Measurements from ENCODE around the gene AQP2. TPM values are rescaled to one million over a fixed set of nuclear protein-coding genes. Genes with fewer than 3 reads are reported as not detected.

AQP2 gene
- total RNA-seq, 3 donors from 2014 or later (not counting 1 experiment from before 2014, with no cell fraction given): not detected

- H3K4me3 Mint-ChIP-seq: no peak overlapping the region
- 73% methylated on average over 8 of the region's 8 CpGs for WGBS (ENCODE audit: insufficient coverage)
- intact Hi-C loops (cut with micrococcal nuclease): no loop called here
Measured at GRCh38 chr12:49937639-49938300, 12.8 kb upstream of the AQP2 start.

GRCh38 chr12:49939307-49939706, 11.2 kb upstream of the AQP2 start:
- intact Hi-C loops (cut with micrococcal nuclease): no loop called here
- Histone ChIP-seq H3K27me3 (ENCODE audit: control insufficient read depth, insufficient read depth, low read length) (no peaks in the 10 kb centered on the region), H3K4me3 (ENCODE audit: low read length) (no peak overlapping the region), H3K4me1 (ENCODE audit: control insufficient read depth, insufficient read depth, low read length) (no peaks in the 10 kb centered on the region), H3K36me3 (ENCODE audit: control insufficient read depth, insufficient read depth, low read length) (no peaks in the 10 kb centered on the region), H3K9me3 (ENCODE audit: control insufficient read depth, insufficient read depth, low read length) (no peaks in the 10 kb centered on the region), H3K27ac (ENCODE audit: low read length) (no peak overlapping the region)
- ATAC-seq (no peak), DNase-seq (no peak)
- Mint-ChIP-seq H3K9me3 (no peaks in the 10 kb centered on the region), H3K4me1 (peaks cover 0 to 8% of the 10 kb centered on the region in 2 donors), H3K27me3 (ENCODE audit: low read depth in 2 of 2) (peaks cover 4 to 6% of the 10 kb centered on the region in 2 donors), H3K27ac (no peak overlapping the region), H3K36me3 (no peaks in the 10 kb centered on the region), H3K4me3 (no peak overlapping the region)
- TF ChIP-seq CTCF (IDR thresholded peaks at IDR 0.05): no peak

More at GRCh38 chr12:49937639-49938300, 12.8 kb upstream of the AQP2 start:
- Histone ChIP-seq H3K36me3 (ENCODE audit: control insufficient read depth, insufficient read depth, low read length) (no peaks in the 10 kb centered on the region), H3K4me3 (ENCODE audit: low read length) (no peak overlapping the region), H3K27ac (ENCODE audit: low read length) (no peak overlapping the region), H3K27me3 (ENCODE audit: control insufficient read depth, insufficient read depth, low read length) (no peaks in the 10 kb centered on the region), H3K9me3 (ENCODE audit: control insufficient read depth, insufficient read depth, low read length) (no peaks in the 10 kb centered on the region), H3K4me1 (ENCODE audit: control insufficient read depth, insufficient read depth, low read length) (no peaks in the 10 kb centered on the region)
- H3K36me3 Mint-ChIP-seq: no peaks in the 10 kb centered on the region
- H3K9me3 Mint-ChIP-seq: no peaks in the 10 kb centered on the region
- ATAC-seq (no peak), DNase-seq (no peak)
- TF ChIP-seq CTCF (IDR thresholded peaks at IDR 0.05): no peak
- peaks cover 0 to 4% of the 10 kb centered on the region in 2 donors for H3K4me1 Mint-ChIP-seq
- H3K27me3 Mint-ChIP-seq (ENCODE audit: low read depth in 2 of 2): peaks cover 4 to 7% of the 10 kb centered on the region in 2 donors
- H3K27ac Mint-ChIP-seq: no peak overlapping the region

- H3K4me1 ChIP-seq (ENCODE audit: control insufficient read depth, insufficient read depth, low read length): no peaks in the 10 kb centered on the region
- peaks cover 1 to 2% of the 10 kb centered on the region in 2 donors for H3K27me3 Mint-ChIP-seq (ENCODE audit: low read depth in 2 of 2)
- no peak overlapping the region for H3K27ac ChIP-seq (ENCODE audit: low read length)
- no peaks in the 10 kb centered on the region for H3K36me3 ChIP-seq (ENCODE audit: control insufficient read depth, insufficient read depth, low read length)
- H3K27me3 ChIP-seq (ENCODE audit: control insufficient read depth, insufficient read depth, low read length): no peaks in the 10 kb centered on the region
- H3K4me3 ChIP-seq (ENCODE audit: low read length): no peak overlapping the region
- no peaks in the 10 kb centered on the region for H3K36me3 Mint-ChIP-seq
- no peaks in the 10 kb centered on the region for H3K9me3 ChIP-seq (ENCODE audit: control insufficient read depth, insufficient read depth, low read length)
- H3K4me3 Mint-ChIP-seq: no peak overlapping the region
- no peak overlapping the region for H3K27ac Mint-ChIP-seq
- WGBS (ENCODE audit: insufficient coverage): 100% methylated on average over 1 of the region's 1 CpG
- peaks cover 0 to 8% of the 10 kb centered on the region in 2 donors for H3K4me1 Mint-ChIP-seq
- DNase-seq: no peak
- no peak for TF ChIP-seq CTCF (IDR thresholded peaks at IDR 0.05)
- no peak for ATAC-seq
- no peaks in the 10 kb centered on the region for H3K9me3 Mint-ChIP-seq
- intact Hi-C loops (cut with micrococcal nuclease): no loop called here
Measured at GRCh38 chr12:49939707-49940106, 10.8 kb upstream of the AQP2 start.
